Eye (tissue), 1 donor: Measurements from ENCODE around the gene NRCAM.
"Not testable (repeated sequence)": the region's sequence is repeated elsewhere in the genome, so short reads cannot be mapped to it uniquely, and the experiment has no call there.

ENCODE experiments used
- DNase-seq: peaks from one replicate; pipeline ENCODE4 v3.0.0-alpha.2; 2015

The NRCAM gene

GRCh38 chr7:108270385-108271015 lies 185.7 kb downstream of the NRCAM start:
- no peak for DNase-seq

- no peak for DNase-seq
Observed at GRCh38 chr7:108268200-108268820, 187.9 kb downstream of the NRCAM start.

DNA sequence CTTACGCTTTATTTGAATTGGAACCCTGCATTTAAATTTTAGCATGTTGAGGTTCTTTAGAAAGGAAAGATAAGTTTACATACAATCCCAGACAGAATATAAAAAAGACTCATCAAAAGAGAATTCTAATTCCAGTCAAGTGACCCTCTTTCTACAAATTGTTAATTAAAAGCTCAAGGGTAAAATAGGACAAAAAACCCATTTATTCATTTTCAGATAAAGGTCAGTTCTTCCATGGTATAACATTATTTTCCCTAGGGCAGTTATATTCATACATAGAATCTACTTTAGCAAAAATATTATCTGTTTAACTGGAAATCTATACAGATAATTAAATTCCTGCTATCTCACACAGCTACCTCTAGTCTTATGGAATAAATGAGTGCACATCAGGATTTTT lies 188.6 kb downstream of the NRCAM start:
- DNase-seq: no peak

- no peak for DNase-seq
Observed at GRCh38 chr7:108266491-108266890, 189.7 kb downstream of the NRCAM start.

DNA sequence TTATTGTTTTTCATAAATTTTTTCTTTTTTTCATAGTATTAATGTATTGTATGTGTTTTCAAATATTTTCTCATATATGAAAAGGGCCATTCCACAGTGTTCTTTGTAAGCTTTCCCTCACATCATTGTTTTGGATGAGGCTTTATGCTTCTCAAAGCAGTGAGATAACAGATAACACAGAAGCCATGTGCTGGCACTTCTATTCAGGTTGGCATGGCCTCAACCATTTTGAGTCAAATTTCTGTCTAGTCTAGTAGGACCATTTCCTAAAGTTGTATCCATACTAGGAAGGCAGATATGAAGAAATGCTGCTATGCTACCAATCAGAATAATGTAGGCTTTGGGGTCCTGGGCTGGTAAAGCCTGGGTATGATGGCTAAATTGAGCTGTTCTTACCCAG lies 190.2 kb downstream of the NRCAM start:
- no peak for DNase-seq

- no peak for DNase-seq
Observed at GRCh38 chr7:108265007-108265406, 191.2 kb downstream of the NRCAM start.

- DNase-seq: no peak
Observed at GRCh38 chr7:108263425-108263824, 192.8 kb downstream of the NRCAM start.

DNA sequence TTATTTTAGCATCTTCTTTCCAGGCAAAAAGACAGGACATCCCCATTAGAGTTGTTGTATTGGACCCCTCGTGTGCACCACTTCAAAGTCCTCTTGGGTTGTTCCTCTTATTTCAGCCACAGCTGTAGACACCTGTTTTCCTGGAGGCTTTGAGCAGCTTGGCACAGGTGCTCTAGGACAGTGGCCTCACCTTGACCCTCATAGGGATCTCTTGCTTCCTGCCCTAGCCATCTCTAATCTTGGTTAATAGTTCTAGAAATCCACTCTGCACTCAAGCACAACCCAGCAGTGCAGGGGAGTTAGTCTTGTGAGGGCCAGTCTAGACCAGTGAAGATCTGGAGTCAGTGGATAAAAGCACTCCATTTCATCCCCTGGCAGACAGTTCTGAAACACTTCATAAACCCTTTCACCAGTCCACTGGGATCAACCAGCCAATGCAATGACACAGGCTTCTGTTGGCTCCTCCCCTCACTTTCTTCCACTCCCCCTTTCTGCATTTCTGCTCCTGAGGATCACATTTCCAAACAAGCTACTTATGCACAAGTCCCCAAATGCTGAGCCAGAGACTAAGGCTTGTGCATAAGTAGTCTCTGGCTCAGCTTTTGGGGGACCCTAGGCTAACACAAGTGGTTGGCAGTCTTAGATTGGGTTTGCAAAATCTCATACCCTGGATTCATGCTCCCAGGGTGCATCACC lies 194.5 kb downstream of the NRCAM start:
- no peak for DNase-seq

DNA sequence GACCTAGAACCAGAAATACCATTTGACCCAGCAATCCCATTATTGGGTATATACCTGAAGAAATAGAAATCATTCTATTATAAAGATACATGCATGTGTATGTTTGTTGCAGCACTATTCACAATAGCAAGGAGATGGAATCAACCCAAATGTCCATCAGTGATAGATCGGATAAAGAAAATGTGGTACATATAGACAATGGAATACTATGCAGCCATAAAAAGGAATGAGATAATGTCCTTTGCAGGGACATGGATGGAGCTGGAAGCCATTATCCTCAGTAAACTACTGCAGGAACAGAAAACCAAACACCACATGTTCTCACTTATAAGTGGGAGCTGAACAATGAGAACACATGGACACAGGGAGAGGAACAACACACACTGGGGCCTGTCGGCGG lies 196.8 kb downstream of the NRCAM start:
- DNase-seq: not testable (repeated sequence)

DNA sequence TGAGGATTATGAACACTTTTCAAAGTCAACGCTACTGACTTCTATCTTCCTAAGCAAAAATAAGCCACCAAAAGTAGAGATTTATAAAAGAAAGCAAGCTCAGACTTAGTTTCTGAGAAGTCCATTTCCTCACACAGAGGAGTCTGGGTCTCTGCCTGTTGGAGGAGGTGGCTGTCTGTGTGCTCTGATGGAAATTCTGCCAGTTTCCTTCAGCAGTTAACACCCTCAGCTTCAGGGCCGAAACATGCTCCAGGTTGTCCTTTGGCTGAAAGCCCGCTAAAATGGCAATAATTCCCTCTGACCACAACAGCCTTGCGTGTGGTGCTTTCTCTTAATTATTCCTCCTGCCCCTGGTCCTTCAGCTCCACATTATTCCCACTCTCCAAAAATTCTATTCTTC lies 198.3 kb downstream of the NRCAM start:
- DNase-seq: no peak

- DNase-seq: no peak
Observed at GRCh38 chr7:108254259-108254658, 202.0 kb downstream of the NRCAM start.

DNA sequence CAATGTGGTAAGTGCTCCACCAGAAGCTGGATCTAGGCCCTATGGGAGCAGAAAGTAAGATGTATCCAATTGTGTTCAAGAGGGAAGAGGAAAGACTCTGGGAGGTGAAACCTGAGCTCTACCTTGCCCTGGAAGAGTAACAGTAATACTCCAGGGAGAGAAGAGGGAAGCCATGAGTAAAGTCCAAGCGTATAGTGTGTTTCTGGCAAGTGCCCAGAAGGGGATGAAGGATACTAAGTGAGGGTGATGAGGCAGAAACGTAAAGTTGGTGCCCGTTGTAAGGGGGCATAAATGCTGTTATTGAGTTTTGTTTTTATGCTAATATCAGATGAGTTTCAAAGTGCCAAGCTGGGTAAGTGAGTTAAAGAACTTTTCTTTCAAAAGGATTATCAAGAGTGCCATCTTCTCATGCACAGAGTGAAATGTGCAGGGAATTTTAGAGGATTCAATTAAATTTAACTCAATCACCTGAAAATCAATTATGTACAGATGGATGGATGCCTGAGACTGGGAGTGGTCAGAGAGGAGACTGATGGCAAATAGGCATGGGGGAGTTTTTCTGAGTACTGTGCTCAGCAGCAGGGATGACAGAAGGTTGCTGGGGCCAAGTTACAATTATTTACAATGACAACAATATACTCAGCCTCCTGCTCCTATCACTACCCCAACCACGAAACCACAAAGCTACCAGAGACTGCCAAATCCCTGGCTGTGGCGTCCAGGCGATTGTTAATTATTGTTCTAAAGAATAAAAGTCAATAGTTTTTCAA lies 202.8 kb downstream of the NRCAM start:
- DNase-seq: no peak

- DNase-seq: no peak
Observed at GRCh38 chr7:108252177-108252576, 204.1 kb downstream of the NRCAM start.

DNA sequence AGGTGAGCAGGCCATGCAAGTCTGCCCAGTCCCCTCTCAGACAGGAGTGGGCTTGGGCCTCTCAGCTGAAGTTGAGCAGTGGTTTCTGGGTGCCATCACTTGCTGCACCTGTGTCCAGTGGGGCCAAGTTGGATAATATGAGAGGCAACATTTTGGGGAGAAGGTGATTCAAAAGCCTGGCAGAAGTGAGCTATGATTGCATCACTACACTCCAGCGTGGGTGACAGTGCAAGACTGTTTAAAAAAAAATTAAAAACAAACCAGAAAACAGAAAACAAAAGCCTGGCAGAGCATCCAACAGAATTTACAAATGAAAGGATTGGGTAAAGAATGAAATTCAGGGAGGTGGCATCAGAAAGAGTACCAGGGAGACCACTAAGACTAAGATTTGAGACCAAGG lies 204.5 kb downstream of the NRCAM start:
- no peak for DNase-seq

GRCh38 chr7:108249453-108249852 lies 206.8 kb downstream of the NRCAM start:
- no peak for DNase-seq

DNA sequence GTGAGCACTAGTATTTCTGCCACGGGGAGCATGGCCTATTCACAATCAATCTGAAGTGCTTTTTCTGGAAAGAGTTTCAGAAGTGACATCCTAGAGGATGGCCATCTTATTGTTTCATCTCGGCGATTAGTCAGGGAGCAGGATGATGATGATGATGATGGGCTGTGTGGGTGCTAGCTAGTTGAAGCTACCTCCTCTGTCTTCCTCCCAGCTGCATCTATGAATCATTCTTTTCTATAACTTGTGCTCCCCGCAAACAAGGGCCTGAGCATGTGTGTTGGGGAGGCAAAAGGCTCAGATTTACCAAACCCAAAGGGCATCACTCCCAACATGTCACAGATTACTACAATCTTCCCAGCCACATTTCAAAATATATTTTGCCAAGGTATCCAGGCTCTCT lies 207.4 kb downstream of the NRCAM start:
- DNase-seq: no peak

- no peak for DNase-seq
Observed at GRCh38 chr7:108248418-108248817, 207.8 kb downstream of the NRCAM start.

GRCh38 chr7:108247614-108248013 lies 208.6 kb downstream of the NRCAM start:
- DNase-seq: no peak

DNA sequence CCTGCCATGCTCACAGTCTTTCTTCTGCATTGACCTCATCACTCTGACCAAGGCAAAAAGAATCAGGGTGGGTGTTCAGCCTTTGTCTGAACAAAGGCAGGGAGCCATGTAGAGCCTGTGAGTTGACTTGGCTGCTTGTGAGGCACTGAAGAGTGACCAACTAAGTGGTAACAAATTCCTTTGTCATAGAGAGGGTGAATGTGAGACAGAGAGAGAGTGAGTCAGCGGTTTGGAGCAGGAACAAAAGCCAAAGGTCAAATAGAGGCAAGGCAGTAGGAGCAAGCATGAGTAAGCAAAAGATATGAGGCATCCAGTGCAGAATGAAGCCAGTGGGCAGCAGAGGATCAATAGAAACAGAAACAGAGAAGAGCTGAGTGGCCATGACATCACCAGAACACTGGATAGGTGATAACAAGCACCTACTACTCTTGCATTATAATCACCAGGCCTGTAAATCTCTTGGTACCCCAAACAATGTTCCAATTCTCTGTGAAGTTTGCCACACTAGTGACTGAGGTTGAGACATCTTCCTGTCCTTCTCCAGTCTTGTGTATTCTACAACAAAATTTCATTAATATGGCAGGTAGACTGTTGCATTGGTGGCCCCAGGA lies 209.9 kb downstream of the NRCAM start:
- DNase-seq: peak; percentile 73

- DNase-seq: no peak
Observed at GRCh38 chr7:108245523-108246226, 210.6 kb downstream of the NRCAM start.

GRCh38 chr7:108244110-108244509 lies 212.1 kb downstream of the NRCAM start:
- no peak for DNase-seq

DNA sequence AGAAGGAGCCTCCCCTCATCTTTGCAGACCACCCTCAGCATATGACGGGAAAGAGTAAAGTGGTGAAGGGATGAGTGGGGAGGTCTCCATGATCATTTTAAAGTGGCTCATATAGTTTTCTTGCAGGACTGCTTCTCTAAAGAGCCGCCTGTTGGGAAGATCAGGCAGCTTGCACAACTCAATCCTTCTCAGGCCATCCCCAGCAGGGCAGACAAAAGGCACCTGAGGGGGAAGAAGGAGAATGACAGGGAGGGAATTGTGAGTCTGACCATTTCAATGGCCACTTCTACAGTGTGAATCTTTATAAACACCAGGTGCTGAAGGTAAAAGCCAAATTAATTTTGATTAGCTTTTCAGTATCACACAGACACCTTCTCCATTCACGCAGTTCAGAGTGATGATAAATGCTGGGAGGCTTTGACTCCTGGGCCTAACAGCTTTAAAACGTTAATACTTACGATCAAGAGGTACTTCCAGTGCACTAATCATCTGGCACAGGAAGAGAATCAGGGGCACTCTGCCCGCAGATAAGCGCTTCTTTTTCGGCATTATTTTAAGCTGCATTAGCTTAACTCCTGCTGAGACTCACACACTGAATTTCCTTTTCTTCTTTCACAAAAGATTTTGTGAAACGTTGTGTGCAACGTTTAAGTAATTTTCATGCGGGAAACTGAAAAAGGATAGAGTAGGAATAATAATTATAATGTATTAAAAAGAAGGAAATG lies 216.6 kb downstream of the NRCAM start:
- DNase-seq: peak; percentile 35
